Neural progenitor cell (in vitro differentiated cells): ENCODE results near the gene RMI2. TPM values are rescaled to one million over a fixed set of nuclear protein-coding genes. Genes with fewer than 3 reads are reported as not detected.

Experiments
- DNase-seq: peaks from one replicate; pipeline ENCODE4 v3.0.0-alpha.2; 2016; ENCODE audit warnings: low spot score
- H2AFZ ChIP-seq: fragments of 200-600 bp; sonication (generic); replicated peaks from 2 replicates; pipeline ENCODE4 v1.6.1; 2016; ENCODE audit warnings: antibody characterized with exemption
- H3F3A ChIP-seq: fragments of 200-600 bp; sonication (generic); 2 replicates; pipeline ENCODE4 v1.6.1; 2016; ENCODE audit warnings: antibody characterized with exemption, low read depth
- H3K27ac ChIP-seq: fragments of 200-600 bp; sonication (generic); 2 replicates; pipeline ENCODE4 v1.5.1; 2016; ENCODE audit warnings: mild to moderate bottlenecking
- H3K27me3 ChIP-seq: fragments of 200-600 bp; sonication (generic); 2 replicates; pipeline ENCODE4 v1.6.1; 2016; ENCODE audit warnings: mild to moderate bottlenecking, moderate library complexity
- H3K36me3 ChIP-seq: fragments of 200-600 bp; sonication (generic); 2 replicates; pipeline ENCODE4 v1.5.1; 2016
- H3K4me1 ChIP-seq: fragments of 200-600 bp; sonication (generic); 2 replicates; pipeline ENCODE4 v1.6.1; 2016; ENCODE audit warnings: mixed run types
- H3K4me2 ChIP-seq: fragments of 200-600 bp; sonication (generic); 2 replicates; pipeline ENCODE4 v1.6.1; 2016
- H3K4me3 ChIP-seq: fragments of 200-600 bp; sonication (generic); 2 replicates; pipeline ENCODE4 v1.5.1; 2016
- H3K79me2 ChIP-seq: fragments of 200-600 bp; sonication (generic); 2 replicates; pipeline ENCODE4 v1.6.1; 2016; ENCODE audit warnings: low read depth
- H3K9ac ChIP-seq: fragments of 200-600 bp; sonication (generic); 2 replicates; pipeline ENCODE4 v1.6.1; 2016
- H3K9me3 ChIP-seq: fragments of 200-600 bp; sonication (generic); 2 replicates; pipeline ENCODE4 v1.5.1; 2016; ENCODE audit warnings: low read depth
- H4K20me1 ChIP-seq: fragments of 200-600 bp; sonication (generic); 2 replicates; pipeline ENCODE4 v1.6.1; 2016; ENCODE audit warnings: low read depth
- H3K27ac Mint-ChIP-seq: 3 replicates; pipeline ENCODE4 v1.8.0; 2021; ENCODE audit warnings: mixed read lengths
- H3K27me3 Mint-ChIP-seq: 2 replicates; pipeline ENCODE4 v1.8.0; 2022; ENCODE audit warnings: low read depth, mild to moderate bottlenecking, inconsistent platforms, moderate library complexity, mixed read lengths; ENCODE audit not compliant: insufficient read depth
- H3K36me3 Mint-ChIP-seq: 3 replicates; pipeline ENCODE4 v1.8.0; 2021; ENCODE audit warnings: mixed read lengths
- H3K4me1 Mint-ChIP-seq: 3 replicates; pipeline ENCODE4 v1.8.0; 2021; ENCODE audit warnings: mixed read lengths
- H3K4me3 Mint-ChIP-seq: 3 replicates; pipeline ENCODE4 v1.8.0; 2021; ENCODE audit warnings: mild to moderate bottlenecking, moderate library complexity, mixed read lengths
- H3K9me3 Mint-ChIP-seq: 3 replicates; pipeline ENCODE4 v1.8.0; 2020; ENCODE audit warnings: mixed read lengths
- EZH2 ChIP-seq: fragments of 200-600 bp; sonication (generic); IDR thresholded peaks from 2 replicates; pipeline ENCODE4 v1.6.1; 2017; ENCODE audit warnings: antibody characterized with exemption, mild to moderate bottlenecking, moderate library complexity
- EZH2phosphoT487 ChIP-seq: fragments of 200-600 bp; sonication (generic); IDR thresholded peaks from 2 replicates; pipeline ENCODE4 v1.6.1; 2017; ENCODE audit warnings: antibody characterized with exemption
- total RNA-seq: library from RNA; depleted of rRNA; stranded (reverse); fragments of >200 nt; gene quantifications from 2 replicates; pipeline ENCODE4 v1.2.3, GENCODE V29; 2015; ENCODE audit warnings: low replicate concordance
- TF ChIP-seq, protein P1 (sequence below): fragments of 200-600 bp; sonication (generic); IDR thresholded peaks from 2 replicates; pipeline ENCODE4 v1.5.1; 2017; ENCODE audit warnings: antibody characterized with exemption, mild to moderate bottlenecking

Gene RMI2
- total RNA-seq, 1 donor from 2014 or later, result 68.6 TPM

DNA sequence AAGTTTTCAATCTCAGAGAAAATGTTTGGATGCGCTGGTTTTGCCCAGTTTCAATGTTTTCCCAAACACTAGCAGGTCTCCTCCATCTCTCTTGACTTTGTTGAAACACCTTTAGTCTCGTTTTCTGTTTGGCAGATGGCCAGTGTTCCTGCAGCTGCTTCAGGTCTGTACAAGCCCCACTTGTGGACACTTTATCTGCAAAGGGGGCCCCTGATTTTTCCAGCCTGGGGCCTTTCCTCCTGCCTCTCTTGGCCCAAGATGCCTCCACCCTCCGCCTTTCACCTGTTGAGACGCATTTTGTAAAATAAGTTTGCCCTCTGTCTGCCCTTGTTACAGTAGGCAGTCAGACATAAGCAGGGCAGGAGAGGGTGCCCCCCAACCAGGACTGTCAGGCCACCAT lies 42.3 kb upstream of the RMI2 start:
- no peaks in the 10 kb centered on the region for H3K79me2 ChIP-seq
- Mint-ChIP-seq H3K4me1 (peaks cover 19% of the 10 kb centered on the region), H3K27ac (no peak overlapping the region), H3K27me3 (peaks cover 13% of the 10 kb centered on the region), H3K36me3 (no peaks in the 10 kb centered on the region), H3K4me3 (no peak overlapping the region), H3K9me3 (peaks cover 4% of the 10 kb centered on the region)
- H3K27me3 ChIP-seq, result no peaks in the 10 kb centered on the region
- no peaks in the 10 kb centered on the region for H3F3A ChIP-seq
- TF ChIP-seq, protein P1, sequence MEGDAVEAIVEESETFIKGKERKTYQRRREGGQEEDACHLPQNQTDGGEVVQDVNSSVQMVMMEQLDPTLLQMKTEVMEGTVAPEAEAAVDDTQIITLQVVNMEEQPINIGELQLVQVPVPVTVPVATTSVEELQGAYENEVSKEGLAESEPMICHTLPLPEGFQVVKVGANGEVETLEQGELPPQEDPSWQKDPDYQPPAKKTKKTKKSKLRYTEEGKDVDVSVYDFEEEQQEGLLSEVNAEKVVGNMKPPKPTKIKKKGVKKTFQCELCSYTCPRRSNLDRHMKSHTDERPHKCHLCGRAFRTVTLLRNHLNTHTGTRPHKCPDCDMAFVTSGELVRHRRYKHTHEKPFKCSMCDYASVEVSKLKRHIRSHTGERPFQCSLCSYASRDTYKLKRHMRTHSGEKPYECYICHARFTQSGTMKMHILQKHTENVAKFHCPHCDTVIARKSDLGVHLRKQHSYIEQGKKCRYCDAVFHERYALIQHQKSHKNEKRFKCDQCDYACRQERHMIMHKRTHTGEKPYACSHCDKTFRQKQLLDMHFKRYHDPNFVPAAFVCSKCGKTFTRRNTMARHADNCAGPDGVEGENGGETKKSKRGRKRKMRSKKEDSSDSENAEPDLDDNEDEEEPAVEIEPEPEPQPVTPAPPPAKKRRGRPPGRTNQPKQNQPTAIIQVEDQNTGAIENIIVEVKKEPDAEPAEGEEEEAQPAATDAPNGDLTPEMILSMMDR, result no peak
- TF ChIP-seq EZH2 (no peak), EZH2phosphoT487 (no peak)
- DNase-seq, result no peak
- H3K4me3 ChIP-seq, result no peak overlapping the region
- H2AFZ ChIP-seq, result no peak overlapping the region
- H3K36me3 ChIP-seq, result no peaks in the 10 kb centered on the region
- H3K4me1 ChIP-seq, result peaks cover 2% of the 10 kb centered on the region
- H3K27ac ChIP-seq, result no peak overlapping the region
- H3K9ac ChIP-seq, result no peak overlapping the region
- H3K9me3 ChIP-seq, result no peaks in the 10 kb centered on the region
- no peaks in the 10 kb centered on the region for H4K20me1 ChIP-seq
- no peak overlapping the region for H3K4me2 ChIP-seq

DNA sequence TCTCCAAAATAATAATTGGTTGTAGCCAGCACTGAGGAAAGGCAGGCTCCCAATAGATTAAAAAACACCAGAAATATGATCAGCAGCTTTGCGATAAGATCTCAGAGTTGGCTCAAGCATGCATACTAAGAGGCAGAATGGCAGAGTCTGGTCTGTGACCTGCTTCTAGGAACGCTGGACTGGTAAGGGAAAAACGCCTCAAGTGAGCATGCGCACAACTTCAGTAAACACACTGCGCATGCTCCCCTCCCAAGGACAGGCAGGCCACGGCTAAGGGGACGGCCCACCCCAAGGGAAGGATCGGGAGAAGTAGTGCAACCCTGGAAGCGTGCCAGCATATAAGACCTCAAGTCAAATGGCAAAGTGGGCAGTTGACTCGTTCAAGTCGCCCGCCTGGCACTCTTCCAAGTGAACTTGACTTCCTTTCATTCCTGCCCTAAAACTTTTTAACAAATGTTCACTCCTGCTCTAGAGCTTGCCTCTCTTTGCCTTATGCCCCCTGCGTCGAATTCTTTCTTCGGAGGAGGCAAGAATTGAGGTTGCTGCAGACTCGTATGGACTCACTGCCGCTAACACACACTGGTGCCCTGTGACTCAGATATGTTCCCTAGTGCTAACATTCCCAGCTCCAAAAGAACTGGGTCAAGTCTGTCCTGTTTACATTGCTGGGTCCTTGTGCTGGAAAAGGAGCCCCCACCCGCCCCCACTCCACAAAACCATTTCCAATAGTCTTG lies 41.7 kb upstream of the RMI2 start:
- Histone ChIP-seq H3K4me3 (no peak overlapping the region), H3K27ac (no peak overlapping the region), H3K9me3 (no peaks in the 10 kb centered on the region), H3K9ac (no peak overlapping the region), H3K36me3 (no peaks in the 10 kb centered on the region), H4K20me1 (no peaks in the 10 kb centered on the region), H3K4me1 (peaks cover 2% of the 10 kb centered on the region), H3K79me2 (no peaks in the 10 kb centered on the region), H2AFZ (no peak overlapping the region), H3K27me3 (no peaks in the 10 kb centered on the region), H3K4me2 (no peak overlapping the region), H3F3A (no peaks in the 10 kb centered on the region)
- TF ChIP-seq, protein P1, result no peak
- no peak for TF ChIP-seq EZH2
- no peak for TF ChIP-seq EZH2phosphoT487
- Mint-ChIP-seq H3K4me3 (peak overlapping the region; percentile 51), H3K4me1 (peaks cover 15% of the 10 kb centered on the region), H3K27ac (peak overlapping the region; percentile 26), H3K36me3 (no peaks in the 10 kb centered on the region), H3K27me3 (peaks cover 13% of the 10 kb centered on the region), H3K9me3 (peaks cover 4% of the 10 kb centered on the region)
- DNase-seq, result no peak

DNA sequence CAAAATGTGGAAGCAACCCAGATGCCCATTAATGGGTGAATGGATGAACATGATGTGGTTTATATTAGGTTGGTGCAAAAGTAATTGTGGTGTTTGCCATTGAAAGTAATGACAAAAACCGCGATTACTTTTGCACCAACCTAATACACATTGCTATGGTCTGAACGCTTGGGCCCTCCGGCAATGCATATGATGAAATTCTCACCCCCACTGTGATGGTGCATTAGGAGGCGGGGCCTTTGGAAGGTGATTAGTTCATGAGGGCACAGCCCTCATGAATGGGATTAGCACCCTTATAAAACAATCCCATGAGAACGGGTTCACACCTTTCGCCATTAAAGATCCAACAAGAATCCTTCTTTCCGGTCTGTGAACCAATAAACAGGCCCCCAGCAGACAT lies 38.9 kb upstream of the RMI2 start:
- H3K4me3 Mint-ChIP-seq, result no peak overlapping the region
- H3K4me3 ChIP-seq, result no peak overlapping the region
- no peaks in the 10 kb centered on the region for H3K79me2 ChIP-seq
- no peak overlapping the region for H2AFZ ChIP-seq
- no peaks in the 10 kb centered on the region for H4K20me1 ChIP-seq
- H3K27ac Mint-ChIP-seq, result no peak overlapping the region
- H3K9ac ChIP-seq, result no peak overlapping the region
- H3K27me3 Mint-ChIP-seq, result peaks cover 15% of the 10 kb centered on the region
- no peak for TF ChIP-seq EZH2
- TF ChIP-seq, protein P1, result no peak
- DNase-seq, result no peak
- no peaks in the 10 kb centered on the region for H3K36me3 ChIP-seq
- H3K9me3 ChIP-seq, result no peaks in the 10 kb centered on the region
- H3K27me3 ChIP-seq, result no peaks in the 10 kb centered on the region
- no peaks in the 10 kb centered on the region for H3K36me3 Mint-ChIP-seq
- H3K27ac ChIP-seq, result no peak overlapping the region
- H3F3A ChIP-seq, result no peaks in the 10 kb centered on the region
- peaks cover 17% of the 10 kb centered on the region for H3K4me1 Mint-ChIP-seq
- H3K4me1 ChIP-seq, result peaks cover 6% of the 10 kb centered on the region
- no peak overlapping the region for H3K4me2 ChIP-seq
- H3K9me3 Mint-ChIP-seq, result peaks cover 4% of the 10 kb centered on the region
